B cell (primary cell): ENCODE results near the gene C5. TPM values are rescaled to one million over a fixed set of nuclear protein-coding genes. Genes with fewer than 3 reads are reported as not detected.

Experiments
- ATAC-seq: fragments of 200-7000 bp; cut with Tn5 transposase; one replicate; pipeline ENCODE4 v1.10.0; 2021; ENCODE audit warnings: low read depth, mild to moderate bottlenecking, moderate number of reproducible peaks, moderate library complexity
- CTCF ChIA-PET: fragments of 350-600 bp; sonication (Branson Sonifier 250); formaldehyde crosslinking; loops from one replicate; lab custom pipeline; 2021; ENCODE audit warnings: antibody characterized with exemption, inconsistent platforms; lab: Charles Lee
- POLR2A ChIA-PET: fragments of 350-600 bp; sonication (Branson Sonifier 250); formaldehyde crosslinking; loops from one replicate; lab custom pipeline; 2021; ENCODE audit warnings: antibody characterized with exemption; lab: Charles Lee
- DNase-seq: peaks from one replicate; pipeline ENCODE4 v3.0.0; 2013
- H2AFZ ChIP-seq: 2 replicates; pipeline ENCODE4 v1.6.1; 2012; ENCODE audit warnings: mild to moderate bottlenecking, low read depth, low read length; ENCODE audit not compliant: insufficient read depth, poor library complexity, severe bottlenecking
- H3K27ac ChIP-seq, 2 donors: 1 replicate in 1 of 2; 2 replicates in 1 of 2; pipeline ENCODE4 v1.5.1; 2012 to 2013; ENCODE audit warnings: low read length in 2 of 2, mild to moderate bottlenecking in 2 of 2, moderate library complexity in 1 of 2
- H3K27me3 ChIP-seq, 4 experiments: fragments of 200-600 bp in 1 of 4; sonication (generic) in 1 of 4; replicated peaks in 1 of 4; 1 replicate in 2 of 4; 2 replicates in 2 of 4; pipeline versions ENCODE4 v1.6.1 to v1.7.0; 2013 to 2016; ENCODE audit warnings: low read length in 3 of 4, mild to moderate bottlenecking in 2 of 4, mixed read lengths in 1 of 4, moderate library complexity in 1 of 4; ENCODE audit not compliant: insufficient read depth in 4 of 4, control insufficient read depth in 3 of 4; ENCODE audit errors: control extremely low read depth in 1 of 4
- H3K36me3 ChIP-seq, 2 experiments: replicated peaks in 1 of 2; 1 replicate in 1 of 2; 2 replicates in 1 of 2; pipeline versions ENCODE4 v1.6.1 to v1.7.1; 2013; ENCODE audit warnings: low read length in 1 of 2; ENCODE audit not compliant: insufficient read depth in 2 of 2, control insufficient read depth in 1 of 2; ENCODE audit errors: control extremely low read depth in 1 of 2, extremely low read depth in 1 of 2
- H3K4me1 ChIP-seq, 2 donors: fragments of 200-600 bp in 1 of 2; sonication (generic) in 1 of 2; 1 replicate in 1 of 2; 2 replicates in 1 of 2; pipeline versions ENCODE4 v1.5.1 to v1.6.1; 2013 to 2017; ENCODE audit warnings: low read length in 2 of 2; ENCODE audit not compliant: control insufficient read depth in 2 of 2, insufficient read depth in 2 of 2
- H3K4me2 ChIP-seq: replicated peaks from 2 replicates; pipeline ENCODE3; 2012; ENCODE audit warnings: mild to moderate bottlenecking, low read depth, low read length; ENCODE audit not compliant: poor library complexity, severe bottlenecking
- H3K4me3 ChIP-seq, 5 experiments: fragments of 200-600 bp in 1 of 5; sonication (generic) in 1 of 5; 1 replicate in 3 of 5; 2 replicates in 2 of 5; pipeline versions ENCODE4 v1.5.1 to v1.7.0; 2011 to 2016; ENCODE audit warnings: low read length in 4 of 5, mild to moderate bottlenecking in 4 of 5, low read depth in 2 of 5, control low read depth in 1 of 5, moderate library complexity in 1 of 5; ENCODE audit not compliant: insufficient read depth in 1 of 5; ENCODE audit errors: control extremely low read depth in 1 of 5, extremely low read depth in 1 of 5
- H3K79me2 ChIP-seq: fragments of 200-600 bp; sonication (generic); one replicate; pipeline ENCODE4 v1.6.0; 2016; ENCODE audit warnings: low read length; ENCODE audit not compliant: control insufficient read depth, insufficient read depth
- H3K9ac ChIP-seq: fragments of 200-600 bp; sonication (generic); 2 replicates; pipeline ENCODE4 v1.6.1; 2017; ENCODE audit warnings: mild to moderate bottlenecking, low read length, moderate library complexity
- H3K9me3 ChIP-seq, 3 donors: one replicate each; pipeline versions ENCODE4 v1.6.1 to v1.7.1; 2013; ENCODE audit warnings: low read length in 2 of 3; ENCODE audit not compliant: control insufficient read depth in 2 of 3, insufficient read depth in 1 of 3; ENCODE audit errors: control extremely low read depth in 1 of 3
- H4K20me1 ChIP-seq: 2 replicates; pipeline ENCODE4 v1.6.0; 2012; ENCODE audit warnings: mild to moderate bottlenecking, low read length; ENCODE audit not compliant: insufficient read depth, control insufficient read depth, poor library complexity, severe bottlenecking
- H3K27ac Mint-ChIP-seq: one replicate; pipeline ENCODE4 v1.8.0; 2021; ENCODE audit warnings: mixed read lengths
- H3K27me3 Mint-ChIP-seq: one replicate; pipeline ENCODE4 v1.8.0; 2021; ENCODE audit warnings: mixed read lengths
- H3K4me1 Mint-ChIP-seq: one replicate; pipeline ENCODE4 v1.8.0; 2021; ENCODE audit warnings: mixed read lengths
- H3K4me3 Mint-ChIP-seq: one replicate; pipeline ENCODE4 v1.8.0; 2021; ENCODE audit warnings: mixed read lengths
- H3K9me3 Mint-ChIP-seq: one replicate; pipeline ENCODE4 v1.8.0; 2022; ENCODE audit warnings: mixed read lengths; ENCODE audit not compliant: insufficient read depth
- EZH2 ChIP-seq: IDR thresholded peaks from 2 replicates; pipeline ENCODE4 v1.6.1; 2012; ENCODE audit warnings: borderline replicate concordance, low read depth, mild to moderate bottlenecking, moderate library complexity, low read length; ENCODE audit not compliant: insufficient read depth, poor library complexity, severe bottlenecking
- WGBS: methylation state at CpG from one replicate; pipeline ENCODE4 v1.1.5; 2013; ENCODE audit warnings: missing lambda C conversion rate; ENCODE audit not compliant: insufficient coverage; 5-methylcytosine and 5-hydroxymethylcytosine counted together
- intact Hi-C: fragments of 100-400 bp; cut with micrococcal nuclease; formaldehyde crosslinking; loops from one replicate; pipeline ENCODE4 v1.10.0; 2022
- polyA plus RNA-seq: library from polyadenylated mRNA; depleted of rRNA; stranded (reverse); fragments of >200 nt; gene quantifications from 2 replicates; pipeline ENCODE4 v1.2.3, GENCODE V29; 2012
- total RNA-seq, 2 donors: library from RNA; stranded (reverse); fragments of 120-200 nt in 1 of 2; gene quantifications; 1 replicate in 1 of 2; 2 replicates in 1 of 2; pipeline versions ENCODE4 v1.2.3 to v1.2.4, GENCODE V29; 2013 to 2022
- TF ChIP-seq, protein P1 (sequence below): fragments of 200-600 bp; IDR thresholded peaks from one replicate; pipeline ENCODE4 v1.8.0; 2022; ENCODE audit warnings: antibody characterized with exemption, mild to moderate bottlenecking

The C5 gene
- total and polyA plus RNA-seq, 2 donors (not counting 1 experiment from before 2014, with no cell fraction given) = 2.7 to 10.4 TPM

DNA sequence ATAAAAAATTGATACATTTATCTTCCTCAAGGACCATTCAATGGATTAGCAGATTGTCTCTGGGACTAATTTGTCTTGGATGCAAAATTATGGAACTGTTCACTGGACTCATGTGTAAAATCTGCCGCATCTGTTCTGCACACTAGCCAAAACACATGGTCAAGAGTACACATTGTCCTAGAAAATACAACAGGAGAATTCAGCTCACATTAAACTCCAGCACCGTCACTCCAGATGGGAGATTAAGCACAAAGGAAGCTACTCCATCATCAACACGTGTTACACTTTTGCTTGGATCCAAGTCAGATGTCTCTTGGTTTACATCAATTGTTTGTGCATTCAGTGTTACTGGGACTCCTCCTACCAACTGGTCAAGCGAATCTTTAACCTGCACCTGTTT is 28.8 kb downstream of the C5 start:
- no peak for TF ChIP-seq EZH2
- TF ChIP-seq, protein P1, sequence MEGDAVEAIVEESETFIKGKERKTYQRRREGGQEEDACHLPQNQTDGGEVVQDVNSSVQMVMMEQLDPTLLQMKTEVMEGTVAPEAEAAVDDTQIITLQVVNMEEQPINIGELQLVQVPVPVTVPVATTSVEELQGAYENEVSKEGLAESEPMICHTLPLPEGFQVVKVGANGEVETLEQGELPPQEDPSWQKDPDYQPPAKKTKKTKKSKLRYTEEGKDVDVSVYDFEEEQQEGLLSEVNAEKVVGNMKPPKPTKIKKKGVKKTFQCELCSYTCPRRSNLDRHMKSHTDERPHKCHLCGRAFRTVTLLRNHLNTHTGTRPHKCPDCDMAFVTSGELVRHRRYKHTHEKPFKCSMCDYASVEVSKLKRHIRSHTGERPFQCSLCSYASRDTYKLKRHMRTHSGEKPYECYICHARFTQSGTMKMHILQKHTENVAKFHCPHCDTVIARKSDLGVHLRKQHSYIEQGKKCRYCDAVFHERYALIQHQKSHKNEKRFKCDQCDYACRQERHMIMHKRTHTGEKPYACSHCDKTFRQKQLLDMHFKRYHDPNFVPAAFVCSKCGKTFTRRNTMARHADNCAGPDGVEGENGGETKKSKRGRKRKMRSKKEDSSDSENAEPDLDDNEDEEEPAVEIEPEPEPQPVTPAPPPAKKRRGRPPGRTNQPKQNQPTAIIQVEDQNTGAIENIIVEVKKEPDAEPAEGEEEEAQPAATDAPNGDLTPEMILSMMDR = no peak
- Histone ChIP-seq H3K27ac (no peak overlapping the region), H3K4me2 (no peak overlapping the region), H3K4me3 (no peak overlapping the region), H3K79me2 (no peaks in the 10 kb centered on the region), H3K9me3 (no peaks in the 10 kb centered on the region), H4K20me1 (no peaks in the 10 kb centered on the region), H2AFZ (no peak overlapping the region), H3K36me3 (peaks cover 0 to 2% of the 10 kb centered on the region in 2 experiments), H3K9ac (no peak overlapping the region), H3K27me3 (no peaks in the 10 kb centered on the region), H3K4me1 (no peaks in the 10 kb centered on the region)
- CTCF ChIA-PET = interaction anchor here (1.0 to 1.5 kb wide), 3 partner anchors 15 to 40 kb away, joined by 3 to 4 read pairs (median 3); no protein-coding TSS in a partner anchor
- Mint-ChIP-seq H3K27me3 (no peaks in the 10 kb centered on the region), H3K27ac (no peak overlapping the region), H3K9me3 (no peaks in the 10 kb centered on the region), H3K4me1 (no peaks in the 10 kb centered on the region), H3K4me3 (no peak overlapping the region)
- ATAC-seq (no peak), DNase-seq (no peak)
- intact Hi-C loops = no loop called here
- WGBS = 96% methylated on average over 3 of the region's 4 CpGs
- POLR2A ChIA-PET = no interaction called here

DNA sequence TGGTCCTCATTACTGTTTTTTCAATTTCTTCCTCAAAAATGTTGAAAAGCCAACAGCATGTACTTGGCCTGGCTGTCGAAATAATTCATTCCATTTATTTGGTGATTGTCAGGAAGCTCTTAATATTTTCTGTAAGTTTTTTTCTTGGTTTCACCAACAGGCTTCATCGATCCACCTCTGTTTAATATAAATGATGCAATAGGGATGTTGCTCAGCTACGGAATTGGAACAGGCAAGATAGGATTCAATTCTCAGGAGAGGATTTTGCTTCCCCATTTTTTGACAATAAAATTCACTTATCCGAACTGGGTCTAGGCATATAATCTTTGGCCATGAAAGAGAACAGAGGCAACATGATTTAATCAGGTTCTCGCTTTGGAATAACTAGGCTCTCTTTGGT is 30.8 kb downstream of the C5 start:
- Histone ChIP-seq H3K4me1 (no peaks in the 10 kb centered on the region), H3K9ac (no peak overlapping the region), H3K4me3 (no peak overlapping the region), H3K9me3 (no peaks in the 10 kb centered on the region), H2AFZ (no peak overlapping the region), H3K27me3 (no peaks in the 10 kb centered on the region), H3K36me3 (peaks cover 0 to 2% of the 10 kb centered on the region in 2 experiments), H3K79me2 (no peaks in the 10 kb centered on the region), H3K27ac (no peak overlapping the region), H3K4me2 (no peak overlapping the region), H4K20me1 (no peaks in the 10 kb centered on the region)
- TF ChIP-seq EZH2 = no peak
- TF ChIP-seq, protein P1 = no peak
- H3K4me3 Mint-ChIP-seq = no peak overlapping the region
- no peaks in the 10 kb centered on the region for H3K9me3 Mint-ChIP-seq
- ChIA-PET POLR2A (no interaction called here), CTCF (interaction anchor here (1.2 kb wide), 1 partner anchor 261 kb away, joined by 3 read pairs; no protein-coding TSS in a partner anchor)
- intact Hi-C loops = no loop called here
- H3K27me3 Mint-ChIP-seq = no peaks in the 10 kb centered on the region
- no peak for ATAC-seq
- no peak for DNase-seq
- no peaks in the 10 kb centered on the region for H3K4me1 Mint-ChIP-seq
- no CpG with 5 or more reads among the region's 5 CpGs for WGBS
- H3K27ac Mint-ChIP-seq = no peak overlapping the region
